Measurements from ENCODE around the gene GPR21.

Gene GPR21

DNA sequence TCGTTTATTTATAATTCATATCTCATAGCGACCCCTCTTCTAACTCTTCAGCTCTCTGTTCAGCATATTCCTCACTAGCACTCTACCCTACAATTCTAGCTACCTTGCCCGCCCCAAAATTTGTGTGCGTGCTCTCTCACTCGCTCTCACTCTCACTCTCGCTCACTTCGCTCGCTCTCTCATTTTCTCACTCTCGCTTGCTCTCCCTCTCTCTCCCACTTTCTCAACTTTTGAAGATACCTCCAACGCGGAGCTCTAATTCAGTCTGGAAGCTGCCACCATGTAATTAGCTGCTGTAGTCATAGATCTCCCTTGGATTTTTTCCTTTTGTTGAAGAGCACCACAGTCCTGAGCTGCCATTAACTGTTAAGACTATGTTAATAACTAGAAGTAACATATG lies 30.4 kb downstream of the GPR21 start:
- DNase-seq (ENCODE audit: low read depth, low spot score), result no peak

DNA sequence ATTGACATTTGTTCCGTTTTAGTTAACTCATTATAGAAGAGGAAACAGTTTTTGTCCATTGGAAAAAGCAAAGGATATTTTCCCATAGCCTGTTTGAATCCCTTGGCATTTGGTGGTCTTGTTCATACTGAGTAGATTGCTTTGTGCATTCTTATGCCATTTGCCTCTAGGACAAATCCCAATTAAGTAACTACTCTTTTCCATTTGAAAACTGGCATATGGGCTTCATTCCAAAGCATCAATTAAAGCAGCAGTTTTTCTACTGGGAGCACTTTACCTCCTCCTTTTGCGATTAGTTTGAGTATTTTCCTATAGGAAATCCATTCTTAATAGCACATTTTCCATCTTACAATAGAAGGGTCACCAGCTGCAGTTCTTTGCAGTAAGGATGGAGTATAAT lies 31.2 kb downstream of the GPR21 start:
- DNase-seq (ENCODE audit: low read depth, low spot score), result no peak

GRCh38 chr9:123065196-123065595 lies 31.7 kb downstream of the GPR21 start:
- DNase-seq (ENCODE audit: low read depth, low spot score), result no peak

GRCh38 chr9:123067136-123067535 lies 33.7 kb downstream of the GPR21 start:
- DNase-seq (ENCODE audit: low read depth, low spot score), result no peak

GRCh38 chr9:123069010-123069481 lies 35.6 kb downstream of the GPR21 start:
- no peak for DNase-seq (ENCODE audit: low read depth, low spot score)

DNA sequence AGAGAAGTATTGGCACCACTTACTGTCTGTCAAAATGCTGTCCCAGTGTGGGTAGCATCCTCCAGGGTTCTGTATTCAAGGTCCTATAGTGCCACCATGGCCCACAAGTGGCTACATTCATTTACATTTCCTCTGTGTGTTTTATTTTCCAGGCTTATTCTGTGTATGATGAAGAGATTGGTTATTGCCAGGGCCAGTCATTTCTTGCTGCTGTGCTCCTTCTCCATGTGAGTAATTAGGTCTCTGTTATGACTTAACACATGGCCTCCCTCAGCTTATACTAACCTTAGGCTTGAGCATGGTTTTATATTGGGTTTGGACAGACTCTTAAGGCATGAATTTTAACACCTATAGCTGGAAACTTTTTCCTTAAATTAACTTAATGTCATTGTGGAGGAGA lies 36.7 kb downstream of the GPR21 start:
- no peak for DNase-seq (ENCODE audit: low read depth, low spot score)

- DNase-seq (ENCODE audit: low read depth, low spot score), result peak; percentile 46
Measured at GRCh38 chr9:123072407-123072995, 39.0 kb downstream of the GPR21 start.

- peak; percentile 13 for DNase-seq (ENCODE audit: low read depth, low spot score)
Measured at GRCh38 chr9:123073441-123073840, 40.0 kb downstream of the GPR21 start.

DNA sequence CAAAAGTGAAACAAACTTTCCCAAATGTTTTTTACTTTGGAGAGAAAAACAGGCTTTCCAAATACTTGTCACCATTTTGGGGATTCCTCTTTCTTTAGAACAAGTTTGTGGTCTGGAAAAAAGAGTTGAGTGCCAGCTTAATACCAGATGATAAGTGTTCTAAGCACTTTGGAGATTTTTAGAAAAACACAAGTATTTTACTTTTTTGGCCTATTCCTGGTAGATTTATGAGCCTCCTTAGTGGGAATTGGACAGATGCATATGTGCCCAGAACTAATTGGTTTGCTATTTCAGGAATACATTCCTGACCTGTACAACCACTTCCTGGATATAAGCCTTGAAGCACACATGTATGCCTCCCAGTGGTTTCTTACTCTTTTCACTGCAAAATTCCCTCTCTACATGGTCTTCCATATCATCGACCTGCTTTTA lies 40.5 kb downstream of the GPR21 start:
- DNase-seq (ENCODE audit: low read depth, low spot score), result no peak

DNA sequence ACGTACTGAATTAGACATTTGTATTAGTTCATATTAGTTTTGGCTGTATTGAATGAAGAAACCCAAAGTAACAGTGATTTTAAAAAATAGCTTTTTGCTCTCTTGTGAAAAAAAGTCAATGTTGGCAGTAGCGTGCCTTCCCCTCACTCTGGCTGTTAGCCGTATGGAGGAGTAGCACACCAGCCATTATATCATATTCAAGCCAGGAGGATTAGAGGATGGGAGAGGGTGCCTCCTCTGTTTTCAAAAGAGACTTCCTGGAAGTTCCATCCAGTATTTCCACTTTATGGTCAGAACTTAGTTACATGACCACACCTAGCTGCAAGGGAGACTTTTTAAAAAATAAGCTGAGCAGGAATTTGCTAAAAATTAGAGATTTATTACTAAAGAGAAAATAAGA lies 41.2 kb downstream of the GPR21 start:
- no peak for DNase-seq (ENCODE audit: low read depth, low spot score)

DNA sequence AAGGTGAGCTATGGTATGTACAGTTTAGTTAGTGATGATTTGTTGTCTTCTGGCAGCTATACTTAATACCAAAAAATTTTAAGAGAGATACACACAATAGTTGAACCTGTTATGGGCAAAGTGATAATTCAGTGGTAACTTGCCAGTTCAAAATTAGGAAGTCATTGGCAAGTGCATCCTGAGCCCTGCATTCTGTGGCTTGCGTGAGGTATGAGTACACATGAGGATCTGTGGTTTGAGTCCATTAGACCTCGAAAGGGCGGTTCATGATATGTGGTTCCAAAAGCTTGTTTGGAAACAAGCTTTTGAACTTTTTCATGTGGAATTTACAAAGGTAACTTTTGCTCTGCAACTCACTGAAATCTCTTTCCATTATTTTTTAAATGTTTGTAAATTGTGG lies 47.0 kb downstream of the GPR21 start:
- DNase-seq (ENCODE audit: low read depth, low spot score), result no peak

DNA sequence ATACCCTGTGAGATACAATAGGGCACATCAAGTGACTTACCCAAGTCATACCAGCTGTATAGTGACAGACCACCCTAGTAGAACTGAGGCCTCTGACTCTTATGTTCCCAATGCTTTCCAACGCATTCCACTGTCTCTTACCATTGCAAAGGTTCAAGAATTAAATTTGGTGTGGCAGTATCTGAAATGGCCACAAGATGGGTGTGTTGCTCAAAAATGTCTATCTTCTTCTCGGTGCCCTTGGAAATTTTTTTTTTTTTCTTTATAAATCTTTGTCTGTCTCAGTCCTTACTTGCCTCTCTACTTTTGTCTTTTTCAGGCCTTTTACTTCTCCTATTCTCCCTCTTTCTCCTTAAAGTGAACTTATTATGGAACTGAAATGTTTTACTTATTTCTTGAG lies 48.4 kb downstream of the GPR21 start:
- peak; percentile 34 for DNase-seq (ENCODE audit: low read depth, low spot score)

GRCh38 chr9:123083680-123084079 lies 50.2 kb downstream of the GPR21 start:
- DNase-seq (ENCODE audit: low read depth, low spot score), result no peak

DNA sequence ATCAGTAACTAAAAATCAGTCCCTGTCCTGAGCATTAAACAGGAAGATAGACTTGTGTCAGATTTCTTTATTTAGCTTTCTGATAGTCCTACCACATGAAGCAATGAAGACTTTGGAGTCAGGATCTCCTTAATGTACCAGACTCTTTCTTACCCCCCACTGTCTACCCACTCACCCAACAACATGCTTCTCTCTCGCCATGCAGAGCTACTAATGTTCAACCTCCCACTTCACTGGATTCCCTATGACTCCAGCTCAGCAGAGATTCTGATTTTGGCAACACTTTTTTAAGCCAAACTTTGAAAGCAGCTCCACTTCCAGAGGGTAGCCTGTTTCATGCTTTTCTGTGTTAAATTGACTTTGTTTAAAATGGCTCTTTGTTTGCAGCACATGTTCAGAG lies 50.8 kb downstream of the GPR21 start:
- no peak for DNase-seq (ENCODE audit: low read depth, low spot score)
